HG02870 (cell line): ENCODE results near the gene CEP19.
"Not testable (repeated sequence)": the region's sequence is repeated elsewhere in the genome, so short reads cannot be mapped to it uniquely, and the experiment has no call there.

Source experiments
- ATAC-seq: cut with Tn5 transposase; IDR thresholded peaks from one replicate; pipeline ENCODE4 v1.9.1; 2021; ENCODE audit warnings: mild to moderate bottlenecking, moderate library complexity; ENCODE audit not compliant: unreplicated experiment

The CEP19 gene

GRCh38 chr3:196711838-196712513, at the start of gene CEP19, which contains the start of gene PIGX:
Gene CEP19 (minus strand): TSS chr3:196712250. CDS start chr3:196708657, 3,593 bp downstream.
Gene PIGX (plus strand): TSS chr3:196712377.
- peak; percentile 67 for ATAC-seq

- no peak for ATAC-seq
These were observed 46.1 kb upstream of the CEP19 start for GRCh38 chr3:196757876-196758739.

- no peak for ATAC-seq
These were observed 44.7 kb upstream of the CEP19 start for GRCh38 chr3:196756732-196757131.

- no peak for ATAC-seq
These were observed 42.3 kb upstream of the CEP19 start for GRCh38 chr3:196754091-196754981.

- ATAC-seq = no peak
These were observed 41.2 kb upstream of the CEP19 start for GRCh38 chr3:196753201-196753600.

- no peak for ATAC-seq
These were observed 37.1 kb upstream of the CEP19 start for GRCh38 chr3:196749125-196749524.

GRCh38 chr3:196743569-196743968, 31.5 kb upstream of the CEP19 start:
- not testable (repeated sequence) for ATAC-seq

GRCh38 chr3:196741249-196741889, 29.3 kb upstream of the CEP19 start:
- no peak for ATAC-seq

GRCh38 chr3:196740481-196741248, 28.6 kb upstream of the CEP19 start:
- peak; percentile 3 for ATAC-seq

- ATAC-seq = peak; percentile 79
These were observed 27.8 kb upstream of the CEP19 start, which contains the start of gene PAK2 for GRCh38 chr3:196739671-196740480. Gene PAK2 (plus strand): TSS chr3:196739857. CDS start chr3:196782647, 42,790 bp downstream.

- no peak for ATAC-seq
These were observed 25.6 kb upstream of the CEP19 start for GRCh38 chr3:196737655-196738054.

GRCh38 chr3:196736670-196737374, 24.8 kb upstream of the CEP19 start:
- ATAC-seq = no peak

GRCh38 chr3:196735751-196736150, 23.7 kb upstream of the CEP19 start:
- no peak for ATAC-seq

GRCh38 chr3:196726788-196727675, 15.0 kb upstream of the CEP19 start:
- ATAC-seq = no peak

GRCh38 chr3:196721097-196721496, 9.0 kb upstream of the CEP19 start:
- no peak for ATAC-seq

GRCh38 chr3:196717162-196717561, 5.1 kb upstream of the CEP19 start:
- not testable (repeated sequence) for ATAC-seq
